Brain microvascular endothelial cell (primary cell): ENCODE results near the gene NUP43.

Experiments used
- DNase-seq: peaks from one replicate; pipeline ENCODE4 v3.0.0-alpha.2; 2020
- H3K27ac ChIP-seq: fragments of 250-450 bp; sonication (Bioruptor Pico); 2 replicates; pipeline ENCODE4 v1.5.1; 2020; ENCODE audit warnings: mild to moderate bottlenecking, moderate library complexity
- H3K27me3 ChIP-seq: fragments of 250-450 bp; sonication (Bioruptor Pico); replicated peaks from 2 replicates; pipeline ENCODE4 v1.5.1; 2020; ENCODE audit warnings: mild to moderate bottlenecking
- H3K36me3 ChIP-seq: fragments of 250-450 bp; sonication (Bioruptor Pico); replicated peaks from 2 replicates; pipeline ENCODE4 v1.5.1; 2020; ENCODE audit warnings: mild to moderate bottlenecking
- H3K4me3 ChIP-seq: 2 replicates; pipeline ENCODE4 v1.5.1; 2011; ENCODE audit warnings: low read depth, mild to moderate bottlenecking, control low read depth, low read length, moderate library complexity
- in situ Hi-C: cut with HindIII; loops from 2 replicates; pipeline ENCODE4 v1.10.0; 2017; ENCODE audit warnings: low sequenced_read_pairs, low pct_ligation_motif_present
- TF ChIP-seq, protein P1 (sequence below): IDR thresholded peaks from 2 replicates; pipeline ENCODE4 v1.5.1; 2011; ENCODE audit warnings: low read depth, mild to moderate bottlenecking, moderate library complexity, low read length, control low read depth, inconsistent platforms; ENCODE audit errors: missing control alignments

NUP43 gene

DNA sequence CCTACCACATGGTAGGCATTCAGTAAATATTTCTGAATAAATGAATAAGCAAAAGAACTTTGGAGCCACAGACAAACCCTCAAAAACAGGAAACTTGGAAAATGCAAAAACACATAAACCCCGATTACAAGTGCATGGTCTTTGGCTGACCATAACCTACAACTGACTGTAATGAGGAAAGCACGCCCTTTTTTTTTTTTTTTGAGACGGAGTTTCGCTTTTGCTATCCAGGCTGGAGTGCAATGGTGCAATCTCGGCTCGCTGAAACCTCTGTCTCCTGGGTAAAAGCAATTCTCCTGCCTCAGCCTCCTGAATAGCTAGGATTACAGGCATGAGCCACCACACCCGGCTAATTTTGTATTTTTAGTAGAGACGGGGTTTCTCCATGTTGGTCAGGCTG lies 16.5 kb downstream of the NUP43 start:
- peaks cover 31% of the 10 kb centered on the region for H3K36me3 ChIP-seq
- H3K27ac ChIP-seq = no peak overlapping the region
- H3K27me3 ChIP-seq = no peaks in the 10 kb centered on the region
- no peak overlapping the region for H3K4me3 ChIP-seq
- in situ Hi-C loops = no loop called here
- TF ChIP-seq, protein P1, sequence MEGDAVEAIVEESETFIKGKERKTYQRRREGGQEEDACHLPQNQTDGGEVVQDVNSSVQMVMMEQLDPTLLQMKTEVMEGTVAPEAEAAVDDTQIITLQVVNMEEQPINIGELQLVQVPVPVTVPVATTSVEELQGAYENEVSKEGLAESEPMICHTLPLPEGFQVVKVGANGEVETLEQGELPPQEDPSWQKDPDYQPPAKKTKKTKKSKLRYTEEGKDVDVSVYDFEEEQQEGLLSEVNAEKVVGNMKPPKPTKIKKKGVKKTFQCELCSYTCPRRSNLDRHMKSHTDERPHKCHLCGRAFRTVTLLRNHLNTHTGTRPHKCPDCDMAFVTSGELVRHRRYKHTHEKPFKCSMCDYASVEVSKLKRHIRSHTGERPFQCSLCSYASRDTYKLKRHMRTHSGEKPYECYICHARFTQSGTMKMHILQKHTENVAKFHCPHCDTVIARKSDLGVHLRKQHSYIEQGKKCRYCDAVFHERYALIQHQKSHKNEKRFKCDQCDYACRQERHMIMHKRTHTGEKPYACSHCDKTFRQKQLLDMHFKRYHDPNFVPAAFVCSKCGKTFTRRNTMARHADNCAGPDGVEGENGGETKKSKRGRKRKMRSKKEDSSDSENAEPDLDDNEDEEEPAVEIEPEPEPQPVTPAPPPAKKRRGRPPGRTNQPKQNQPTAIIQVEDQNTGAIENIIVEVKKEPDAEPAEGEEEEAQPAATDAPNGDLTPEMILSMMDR = no peak
- no peak for DNase-seq

DNA sequence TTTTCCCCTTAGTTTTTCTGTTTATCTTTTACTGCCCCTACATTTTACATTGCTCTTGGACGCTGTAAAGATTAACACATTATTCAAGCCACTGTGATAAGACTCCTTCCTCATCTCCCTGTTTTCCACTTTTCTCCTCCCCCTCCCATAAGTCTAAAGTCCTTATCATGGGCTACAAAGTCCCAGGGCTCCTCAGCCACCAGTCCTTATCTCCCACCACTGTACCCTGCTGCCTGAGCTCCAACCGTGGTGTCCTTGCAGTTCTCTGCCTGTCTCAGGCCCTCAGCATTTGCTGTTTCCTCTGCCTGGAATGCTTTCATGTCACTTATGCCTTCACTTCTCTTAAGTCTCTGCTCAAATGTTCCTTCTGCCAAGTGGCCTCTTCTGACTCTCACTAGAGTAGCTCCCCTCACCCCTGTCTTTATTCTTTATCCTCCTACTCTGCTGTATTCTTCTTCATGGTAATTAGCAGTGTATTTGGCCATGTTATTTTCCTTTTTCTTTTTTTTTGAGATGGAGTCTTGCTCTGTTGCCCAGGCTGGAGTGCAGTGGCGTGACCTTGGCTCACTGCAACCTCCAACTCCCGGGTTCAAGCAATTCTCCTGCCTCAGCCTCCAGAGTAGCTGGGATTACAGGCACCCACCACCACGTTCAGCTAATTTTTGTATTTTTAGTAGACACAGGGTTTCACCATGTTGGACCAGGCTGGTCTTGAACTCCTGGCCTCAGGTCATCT lies 17.7 kb downstream of the NUP43 start:
- Histone ChIP-seq H3K27me3 (no peaks in the 10 kb centered on the region), H3K27ac (no peak overlapping the region), H3K4me3 (no peak overlapping the region), H3K36me3 (peaks cover 31% of the 10 kb centered on the region)
- no peak for DNase-seq
- in situ Hi-C loops = no loop called here
- TF ChIP-seq, protein P1 = no peak

GRCh38 chr6:149727793-149728498 lies 18.4 kb downstream of the NUP43 start:
- TF ChIP-seq, protein P1 = no peak
- in situ Hi-C loops = no loop called here
- DNase-seq = no peak
- Histone ChIP-seq H3K4me3 (no peak overlapping the region), H3K27ac (no peak overlapping the region), H3K27me3 (no peaks in the 10 kb centered on the region), H3K36me3 (peaks cover 28% of the 10 kb centered on the region)

GRCh38 chr6:149725785-149726184 lies 20.5 kb downstream of the NUP43 start:
- Histone ChIP-seq H3K4me3 (no peak overlapping the region), H3K27me3 (no peaks in the 10 kb centered on the region), H3K27ac (no peak overlapping the region), H3K36me3 (peaks cover 28% of the 10 kb centered on the region)
- TF ChIP-seq, protein P1 = no peak
- in situ Hi-C loops = no loop called here
- no peak for DNase-seq

GRCh38 chr6:149723771-149724417 lies 22.4 kb downstream of the NUP43 start:
- H3K4me3 ChIP-seq = no peak overlapping the region
- peaks cover 12% of the 10 kb centered on the region for H3K36me3 ChIP-seq
- no peak overlapping the region for H3K27ac ChIP-seq
- H3K27me3 ChIP-seq = no peaks in the 10 kb centered on the region
- in situ Hi-C loops = no loop called here
- DNase-seq = peak; percentile 69
- TF ChIP-seq, protein P1 = peak; percentile 93
